Endothelial cell of umbilical vein (primary cell): ENCODE results near the gene GAPDHS. TPM values are rescaled to one million over a fixed set of nuclear protein-coding genes. Genes with fewer than 3 reads are reported as not detected.

Experiments
- BruUV-seq: library from RNA; stranded (reverse); fragments of 400-500 nt; replicated peaks from 2 replicates; lab custom pipeline; 2021; lab: Mats Ljungman, UMichigan
- CTCF ChIA-PET: fragments of 300-600, 350-600 bp; sonication (Branson Sonifier 250); formaldehyde crosslinking; loops from one replicate; lab custom pipeline; 2021; ENCODE audit warnings: antibody characterized with exemption, inconsistent platforms; lab: Charles Lee
- POLR2A ChIA-PET: fragments of 300-600, 350-600 bp; sonication (Branson Sonifier 250); formaldehyde crosslinking; loops from one replicate; lab custom pipeline; 2021; ENCODE audit warnings: antibody characterized with exemption, inconsistent platforms; lab: Charles Lee
- DNase-seq: peaks from one replicate; pipeline ENCODE4 v3.0.0-alpha.2; 2011; ENCODE audit warnings: low read depth, low spot score
- FAIRE-seq: peaks from 2 replicates; lab custom pipeline; 2011; peaks lifted over from hg19 to GRCh38; lab: Jason Lieb, UNC
- H2AFZ ChIP-seq: 2 replicates; pipeline ENCODE4 v1.6.0; 2012; ENCODE audit warnings: low read depth, low read length, control low read depth, inconsistent platforms
- H3K27ac ChIP-seq: 2 replicates; pipeline ENCODE4 v1.5.1; 2011; ENCODE audit warnings: low read depth, mild to moderate bottlenecking, control low read depth, low read length, moderate library complexity; ENCODE audit not compliant: insufficient read depth
- H3K27me3 ChIP-seq, 2 experiments: 2 replicates each; pipeline versions ENCODE4 v1.6.0 to v1.6.1; 2011; ENCODE audit warnings: low read length in 2 of 2, mixed read lengths in 1 of 2; ENCODE audit not compliant: control insufficient read depth in 2 of 2, insufficient read depth in 2 of 2
- H3K36me3 ChIP-seq, 2 experiments: 2 replicates in 1 of 2; 3 replicates in 1 of 2; pipeline ENCODE4 v1.5.1; 2011; ENCODE audit warnings: low read length in 2 of 2, mild to moderate bottlenecking in 1 of 2, moderate library complexity in 1 of 2; ENCODE audit not compliant: control insufficient read depth in 2 of 2, insufficient read depth in 2 of 2; ENCODE audit errors: extremely low read depth in 1 of 2
- H3K4me1 ChIP-seq: 3 replicates; pipeline ENCODE4 v1.5.1; 2011; ENCODE audit warnings: mild to moderate bottlenecking, low read length; ENCODE audit not compliant: control insufficient read depth, insufficient read depth; ENCODE audit errors: extremely low read depth
- H3K4me2 ChIP-seq: 2 replicates; pipeline ENCODE4 v1.6.1; 2011; ENCODE audit warnings: low read length, control low read depth, mixed read lengths; ENCODE audit not compliant: insufficient read depth
- H3K4me3 ChIP-seq, 3 experiments: fragments of 200-600 bp in 1 of 3; sonication (generic), shearing (Covaris generic) in 1 of 3; replicated peaks in 1 of 3; 2 replicates each; pipeline ENCODE4 v1.5.1; 2011 to 2016; ENCODE audit warnings: control low read depth in 3 of 3, low read length in 3 of 3, mild to moderate bottlenecking in 2 of 3, inconsistent platforms in 1 of 3, low read depth in 1 of 3, moderate library complexity in 1 of 3; ENCODE audit not compliant: insufficient read depth in 1 of 3
- H3K79me2 ChIP-seq: 2 replicates; pipeline ENCODE4 v1.6.0; 2012; ENCODE audit warnings: low read length, inconsistent platforms; ENCODE audit not compliant: control insufficient read depth, insufficient read depth
- H3K9ac ChIP-seq: replicated peaks from 2 replicates; pipeline ENCODE3; 2011; ENCODE audit warnings: low read length, control low read depth; ENCODE audit not compliant: insufficient read depth; ENCODE audit errors: extremely low read depth
- H3K9me1 ChIP-seq: replicated peaks from 3 replicates; pipeline ENCODE4 v1.6.0; 2011; ENCODE audit warnings: mild to moderate bottlenecking, low read length; ENCODE audit not compliant: control insufficient read depth, insufficient read depth; ENCODE audit errors: extremely low read depth
- H3K9me3 ChIP-seq: replicated peaks from 2 replicates; pipeline ENCODE4 v1.5.1; 2012; ENCODE audit warnings: low read length, inconsistent platforms; ENCODE audit not compliant: control insufficient read depth, insufficient read depth
- H4K20me1 ChIP-seq: replicated peaks from 2 replicates; pipeline ENCODE3; 2011; ENCODE audit warnings: mild to moderate bottlenecking, low read length; ENCODE audit not compliant: control insufficient read depth, insufficient read depth; ENCODE audit errors: extremely low read depth
- CTCF ChIP-seq, 2 donors: IDR thresholded peaks; 1 replicate in 1 of 2; 2 replicates in 1 of 2; pipeline ENCODE4 v1.5.1; 2011; ENCODE audit warnings: low read length in 2 of 2, mild to moderate bottlenecking in 2 of 2, moderate library complexity in 2 of 2, control low read depth in 1 of 2, inconsistent platforms in 1 of 2, low read depth in 1 of 2; ENCODE audit not compliant: insufficient read depth in 1 of 2; ENCODE audit errors: extremely low read depth in 1 of 2
- EZH2 ChIP-seq: IDR thresholded peaks from 2 replicates; pipeline ENCODE4 v1.6.1; 2012; ENCODE audit warnings: borderline replicate concordance, low read depth, mild to moderate bottlenecking, moderate library complexity, low read length, inconsistent platforms; ENCODE audit not compliant: severe bottlenecking
- FOS ChIP-seq: IDR thresholded peaks from 2 replicates; pipeline ENCODE4 v1.6.1; 2011; ENCODE audit warnings: mild to moderate bottlenecking, low read length, moderate library complexity, borderline replicate concordance; ENCODE audit not compliant: insufficient read depth
- GATA2 ChIP-seq: IDR thresholded peaks from 2 replicates; pipeline ENCODE4 v1.7.0; 2011; ENCODE audit warnings: low read depth, mild to moderate bottlenecking, moderate library complexity, mixed read lengths, low read length; ENCODE audit not compliant: insufficient read length, insufficient read depth
- JUN ChIP-seq: IDR thresholded peaks from 2 replicates; pipeline ENCODE4 v1.6.1; 2011; ENCODE audit warnings: borderline replicate concordance, low read depth; ENCODE audit not compliant: insufficient read length, insufficient read depth
- MAX ChIP-seq: IDR thresholded peaks from 2 replicates; pipeline ENCODE4 v1.6.1; 2011; ENCODE audit not compliant: insufficient read depth, insufficient read length
- MYC ChIP-seq: IDR thresholded peaks from one replicate; pipeline ENCODE4 v1.6.1; 2011; ENCODE audit warnings: mild to moderate bottlenecking, low read depth, low read length
- POLR2A ChIP-seq: IDR thresholded peaks from 2 replicates; pipeline ENCODE4 v1.6.1; 2012; ENCODE audit warnings: low read depth, mild to moderate bottlenecking, control low read depth, low read length
- POLR2AphosphoS5 ChIP-seq: IDR thresholded peaks from 2 replicates; pipeline ENCODE4 v1.6.1; 2012; ENCODE audit warnings: low read depth, mild to moderate bottlenecking, control low read depth, low read length, moderate library complexity; ENCODE audit not compliant: insufficient read depth
- dilution Hi-C: fragments of 300-500 bp; cut with MboI; formaldehyde crosslinking; loops from one replicate; pipeline ENCODE4 v1.15.0; 2019; ENCODE audit warnings: low sequenced_read_pairs; ENCODE audit not compliant: extremely low pct_ligation_motif_present
- intact Hi-C: fragments of 100-400 bp; cut with micrococcal nuclease; formaldehyde crosslinking; loops from one replicate; pipeline ENCODE4 v1.10.0; 2022
- polyA plus RNA-seq, 4 experiments: library from polyadenylated mRNA; depleted of rRNA in 3 of 4; stranded (reverse) in 3 of 4; unstranded in 1 of 4; fragments of >200 nt; gene quantifications; 2 replicates each; pipeline versions ENCODE4 v1.2.1 to v1.2.3, GENCODE V29; 2011 to 2012; ENCODE audit warnings: missing spikeins in 1 of 4
- total RNA-seq: library from RNA; stranded (reverse); gene quantifications from 2 replicates; pipeline ENCODE4 v1.2.3, GENCODE V29; 2021

The GAPDHS gene
- total and polyA plus RNA-seq, 2 donors (not counting 3 experiments of a cell fraction or from before 2014, with no cell fraction given): not detected

DNA sequence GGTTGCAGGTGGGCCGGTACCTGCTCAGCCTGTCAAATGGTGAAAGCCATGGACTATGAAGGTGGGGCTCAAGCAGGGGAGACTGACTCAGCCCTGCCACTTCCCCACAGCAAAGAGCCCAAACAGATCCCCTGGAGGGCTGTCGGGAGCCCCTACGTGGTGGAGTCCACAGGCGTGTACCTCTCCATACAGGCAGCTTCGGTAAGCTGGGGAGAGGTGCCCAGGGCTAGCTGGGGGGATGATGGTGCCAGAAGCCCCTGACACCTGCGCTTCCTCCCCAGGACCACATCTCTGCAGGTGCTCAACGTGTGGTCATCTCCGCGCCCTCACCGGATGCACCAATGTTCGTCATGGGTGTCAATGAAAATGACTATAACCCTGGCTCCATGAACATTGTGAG is 9.0 kb downstream of the GAPDHS start:
- ChIA-PET POLR2A (no interaction called here), CTCF (interaction anchor here (0.9 kb wide), 1 partner anchor 47 kb away, joined by 3 read pairs; no protein-coding TSS in a partner anchor)
- dilution Hi-C loops (no loop called here), intact Hi-C loops (no loop called here)
- FAIRE-seq (no peak), DNase-seq (no peak)
- no peaks in the 10 kb centered on the region for H3K27me3 ChIP-seq
- no peak overlapping the region for H3K4me3 ChIP-seq
- TF ChIP-seq GATA2: no peak
- no peak for TF ChIP-seq JUN
- TF ChIP-seq FOS: no peak
- TF ChIP-seq EZH2: no peak
- no peak for TF ChIP-seq POLR2A
- TF ChIP-seq MYC: no peak
- no peak for TF ChIP-seq MAX
- no peak for TF ChIP-seq POLR2AphosphoS5
- TF ChIP-seq CTCF (IDR thresholded peaks at IDR 0.05; ENCODE audit: extremely low read depth in 1 of 2, insufficient read depth in 1 of 2, low read depth in 1 of 2, low read length in 2 of 2): no peak
- no peak overlapping the region for H3K27ac ChIP-seq
- H3K9me1 ChIP-seq: no peaks in the 10 kb centered on the region
- no peak overlapping the region for H3K4me2 ChIP-seq
- no peaks in the 10 kb centered on the region for H3K36me3 ChIP-seq
- no peaks in the 10 kb centered on the region for H4K20me1 ChIP-seq
- H3K4me1 ChIP-seq: peaks cover 16% of the 10 kb centered on the region
- no peak overlapping the region for H2AFZ ChIP-seq
- BruUV-seq: no TSS peak
- H3K79me2 ChIP-seq: peaks cover 15% of the 10 kb centered on the region
- H3K9me3 ChIP-seq: no peaks in the 10 kb centered on the region
- H3K9ac ChIP-seq: no peak overlapping the region
